DND-41 (cell line): ENCODE measurements around the gene SYCP2.

Experiments
- ATAC-seq: fragments of 200-7000 bp; cut with Tn5 transposase; 3 replicates; pipeline ENCODE4 v1.9.1; 2021; ENCODE audit warnings: low read depth; ENCODE audit not compliant: insufficient read depth
- DNase-seq: peaks from one replicate; pipeline ENCODE4 v3.0.0-alpha.2; 2020
- H2AFZ ChIP-seq: 2 replicates; pipeline ENCODE4 v1.6.0; 2012; ENCODE audit warnings: low read depth, low read length
- H3K27ac ChIP-seq: 2 replicates; pipeline ENCODE4 v1.5.1; 2012; ENCODE audit warnings: low read length, inconsistent platforms
- H3K27me3 ChIP-seq: fragments of 200-600 bp; sonication (generic); 2 replicates; pipeline ENCODE4 v1.6.0; 2012; ENCODE audit warnings: low read length, mild to moderate bottlenecking, inconsistent platforms; ENCODE audit not compliant: insufficient read depth, poor library complexity
- H3K36me3 ChIP-seq: 2 replicates; pipeline ENCODE4 v1.5.1; 2012; ENCODE audit warnings: low read length, inconsistent platforms; ENCODE audit not compliant: insufficient read depth
- H3K4me1 ChIP-seq: 2 replicates; pipeline ENCODE4 v1.5.1; 2012; ENCODE audit warnings: mild to moderate bottlenecking, low read length; ENCODE audit not compliant: insufficient read depth
- H3K4me2 ChIP-seq: 2 replicates; pipeline ENCODE4 v1.6.0; 2012; ENCODE audit warnings: mild to moderate bottlenecking, moderate library complexity, low read length, inconsistent platforms; ENCODE audit not compliant: insufficient read depth
- H3K4me3 ChIP-seq, 2 experiments: fragments of 200-600 bp in 1 of 2; shearing (Covaris generic) in 1 of 2; 2 replicates each; pipeline ENCODE4 v1.5.1; 2012 to 2016; ENCODE audit warnings: inconsistent platforms in 2 of 2, low read length in 2 of 2, mild to moderate bottlenecking in 2 of 2, low read depth in 1 of 2, moderate library complexity in 1 of 2
- H3K79me2 ChIP-seq: 2 replicates; pipeline ENCODE4 v1.6.0; 2012; ENCODE audit warnings: low read length, inconsistent platforms; ENCODE audit not compliant: insufficient read depth
- H3K9ac ChIP-seq: 2 replicates; pipeline ENCODE4 v1.6.0; 2012; ENCODE audit warnings: low read depth, mild to moderate bottlenecking, inconsistent platforms, low read length, moderate library complexity
- H3K9me3 ChIP-seq: 2 replicates; pipeline ENCODE4 v1.5.1; 2012; ENCODE audit warnings: low read length, moderate library complexity, mild to moderate bottlenecking, inconsistent platforms; ENCODE audit not compliant: insufficient read depth, severe bottlenecking
- H4K20me1 ChIP-seq: 2 replicates; pipeline ENCODE4 v1.6.0; 2012; ENCODE audit warnings: low read length; ENCODE audit not compliant: insufficient read depth
- EZH2 ChIP-seq: IDR thresholded peaks from 3 replicates; pipeline ENCODE4 v1.6.1; 2012; ENCODE audit warnings: borderline replicate concordance, low read depth, mild to moderate bottlenecking, moderate library complexity, low read length, inconsistent platforms; ENCODE audit not compliant: severe bottlenecking
- TF ChIP-seq, protein P1 (sequence below): IDR thresholded peaks from 2 replicates; pipeline ENCODE4 v1.5.1; 2012; ENCODE audit warnings: borderline replicate concordance, low read length, moderate library complexity, mild to moderate bottlenecking; ENCODE audit not compliant: poor library complexity, severe bottlenecking; ENCODE audit errors: extremely low read depth

SYCP2 gene

GRCh38 chr20:59911041-59911440 lies 22.4 kb downstream of the SYCP2 start:
- Histone ChIP-seq H3K4me2 (no peak overlapping the region), H3K27ac (no peak overlapping the region), H3K27me3 (peaks cover 36% of the 10 kb centered on the region), H3K79me2 (no peaks in the 10 kb centered on the region), H4K20me1 (no peaks in the 10 kb centered on the region), H3K4me3 (no peak overlapping the region), H3K36me3 (no peaks in the 10 kb centered on the region), H3K9me3 (no peaks in the 10 kb centered on the region), H3K9ac (no peak overlapping the region), H2AFZ (no peak overlapping the region), H3K4me1 (no peaks in the 10 kb centered on the region)
- ATAC-seq (no peak), DNase-seq (no peak)
- TF ChIP-seq, protein P1, sequence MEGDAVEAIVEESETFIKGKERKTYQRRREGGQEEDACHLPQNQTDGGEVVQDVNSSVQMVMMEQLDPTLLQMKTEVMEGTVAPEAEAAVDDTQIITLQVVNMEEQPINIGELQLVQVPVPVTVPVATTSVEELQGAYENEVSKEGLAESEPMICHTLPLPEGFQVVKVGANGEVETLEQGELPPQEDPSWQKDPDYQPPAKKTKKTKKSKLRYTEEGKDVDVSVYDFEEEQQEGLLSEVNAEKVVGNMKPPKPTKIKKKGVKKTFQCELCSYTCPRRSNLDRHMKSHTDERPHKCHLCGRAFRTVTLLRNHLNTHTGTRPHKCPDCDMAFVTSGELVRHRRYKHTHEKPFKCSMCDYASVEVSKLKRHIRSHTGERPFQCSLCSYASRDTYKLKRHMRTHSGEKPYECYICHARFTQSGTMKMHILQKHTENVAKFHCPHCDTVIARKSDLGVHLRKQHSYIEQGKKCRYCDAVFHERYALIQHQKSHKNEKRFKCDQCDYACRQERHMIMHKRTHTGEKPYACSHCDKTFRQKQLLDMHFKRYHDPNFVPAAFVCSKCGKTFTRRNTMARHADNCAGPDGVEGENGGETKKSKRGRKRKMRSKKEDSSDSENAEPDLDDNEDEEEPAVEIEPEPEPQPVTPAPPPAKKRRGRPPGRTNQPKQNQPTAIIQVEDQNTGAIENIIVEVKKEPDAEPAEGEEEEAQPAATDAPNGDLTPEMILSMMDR = no peak
- TF ChIP-seq EZH2 = no peak

GRCh38 chr20:59908855-59909254 lies 24.6 kb downstream of the SYCP2 start:
- no peaks in the 10 kb centered on the region for H3K79me2 ChIP-seq
- no peaks in the 10 kb centered on the region for H4K20me1 ChIP-seq
- no peak for TF ChIP-seq EZH2
- TF ChIP-seq, protein P1 = no peak
- no peak overlapping the region for H3K4me2 ChIP-seq
- H3K36me3 ChIP-seq = no peaks in the 10 kb centered on the region
- no peak overlapping the region for H3K4me3 ChIP-seq
- ATAC-seq (no peak), DNase-seq (no peak)
- no peaks in the 10 kb centered on the region for H3K4me1 ChIP-seq
- no peaks in the 10 kb centered on the region for H3K9me3 ChIP-seq
- H3K27me3 ChIP-seq = peaks cover 42% of the 10 kb centered on the region
- no peak overlapping the region for H3K27ac ChIP-seq
- no peak overlapping the region for H3K9ac ChIP-seq
- H2AFZ ChIP-seq = no peak overlapping the region

DNA sequence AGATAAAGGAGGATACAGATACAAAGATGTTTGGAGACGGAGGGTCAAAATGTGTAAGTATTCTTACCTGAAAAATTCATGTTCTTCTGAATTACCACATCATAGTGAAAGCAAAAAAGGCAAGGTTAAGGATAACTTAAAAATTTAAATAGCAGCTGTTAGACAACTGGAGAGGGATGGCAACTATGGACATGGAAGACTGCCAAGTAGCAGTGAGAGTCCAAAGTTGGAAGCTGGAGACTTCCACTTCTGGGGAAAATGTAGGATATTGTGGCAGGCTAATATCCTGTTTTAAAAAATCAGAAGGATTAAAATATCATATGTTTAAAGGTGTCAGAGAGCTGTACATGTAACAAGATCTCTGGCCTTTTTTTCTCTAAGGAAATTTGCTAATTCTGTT lies 29.8 kb downstream of the SYCP2 start:
- H3K36me3 ChIP-seq = no peaks in the 10 kb centered on the region
- no peaks in the 10 kb centered on the region for H3K4me1 ChIP-seq
- H3K27ac ChIP-seq = no peak overlapping the region
- H3K9ac ChIP-seq = no peak overlapping the region
- ATAC-seq (no peak), DNase-seq (no peak)
- H3K4me2 ChIP-seq = no peak overlapping the region
- H3K79me2 ChIP-seq = no peaks in the 10 kb centered on the region
- H2AFZ ChIP-seq = no peak overlapping the region
- no peaks in the 10 kb centered on the region for H3K9me3 ChIP-seq
- no peaks in the 10 kb centered on the region for H4K20me1 ChIP-seq
- H3K27me3 ChIP-seq = peaks cover 44% of the 10 kb centered on the region
- TF ChIP-seq EZH2 = no peak
- TF ChIP-seq, protein P1 = no peak
- H3K4me3 ChIP-seq = no peak overlapping the region

GRCh38 chr20:59902470-59902869 lies 31.0 kb downstream of the SYCP2 start:
- Histone ChIP-seq H2AFZ (no peak overlapping the region), H3K4me1 (no peaks in the 10 kb centered on the region), H3K27me3 (peaks cover 39% of the 10 kb centered on the region), H3K9me3 (no peaks in the 10 kb centered on the region), H3K4me3 (no peak overlapping the region), H3K9ac (no peak overlapping the region), H3K79me2 (no peaks in the 10 kb centered on the region), H3K27ac (no peak overlapping the region), H3K36me3 (no peaks in the 10 kb centered on the region), H4K20me1 (no peaks in the 10 kb centered on the region), H3K4me2 (no peak overlapping the region)
- no peak for TF ChIP-seq EZH2
- TF ChIP-seq, protein P1 = no peak
- no peak for DNase-seq
- ATAC-seq = no peak
